ENCODE measurements around the gene ATP4B.

GRCh38 chr13:113635709-113636108 is 22.3 kb downstream of the ATP4B start:
- no peak for TF ChIP-seq POLR2A (IDR thresholded peaks at IDR 0.05)
- TF ChIP-seq CTCF (IDR thresholded peaks at IDR 0.05), result no peak
